Glomerular endothelial cell (primary cell): ENCODE measurements around the gene MARCHF6. TPM values are rescaled to one million over a fixed set of nuclear protein-coding genes. Genes with fewer than 3 reads are reported as not detected.
"Not testable (repeated sequence)": the region's sequence is repeated elsewhere in the genome, so short reads cannot be mapped to it uniquely, and the experiment has no call there.

Source experiments
- DNase-seq: peaks from one replicate; pipeline ENCODE4 v3.0.0-alpha.2; 2011; ENCODE audit warnings: low read depth, low spot score; ENCODE audit errors: extremely low read depth
- total RNA-seq: library from RNA; depleted of rRNA; stranded (reverse); fragments of >200 nt; gene quantifications from 2 replicates; pipeline ENCODE4 v1.2.3, GENCODE V29; 2015

MARCHF6 gene, protein sequence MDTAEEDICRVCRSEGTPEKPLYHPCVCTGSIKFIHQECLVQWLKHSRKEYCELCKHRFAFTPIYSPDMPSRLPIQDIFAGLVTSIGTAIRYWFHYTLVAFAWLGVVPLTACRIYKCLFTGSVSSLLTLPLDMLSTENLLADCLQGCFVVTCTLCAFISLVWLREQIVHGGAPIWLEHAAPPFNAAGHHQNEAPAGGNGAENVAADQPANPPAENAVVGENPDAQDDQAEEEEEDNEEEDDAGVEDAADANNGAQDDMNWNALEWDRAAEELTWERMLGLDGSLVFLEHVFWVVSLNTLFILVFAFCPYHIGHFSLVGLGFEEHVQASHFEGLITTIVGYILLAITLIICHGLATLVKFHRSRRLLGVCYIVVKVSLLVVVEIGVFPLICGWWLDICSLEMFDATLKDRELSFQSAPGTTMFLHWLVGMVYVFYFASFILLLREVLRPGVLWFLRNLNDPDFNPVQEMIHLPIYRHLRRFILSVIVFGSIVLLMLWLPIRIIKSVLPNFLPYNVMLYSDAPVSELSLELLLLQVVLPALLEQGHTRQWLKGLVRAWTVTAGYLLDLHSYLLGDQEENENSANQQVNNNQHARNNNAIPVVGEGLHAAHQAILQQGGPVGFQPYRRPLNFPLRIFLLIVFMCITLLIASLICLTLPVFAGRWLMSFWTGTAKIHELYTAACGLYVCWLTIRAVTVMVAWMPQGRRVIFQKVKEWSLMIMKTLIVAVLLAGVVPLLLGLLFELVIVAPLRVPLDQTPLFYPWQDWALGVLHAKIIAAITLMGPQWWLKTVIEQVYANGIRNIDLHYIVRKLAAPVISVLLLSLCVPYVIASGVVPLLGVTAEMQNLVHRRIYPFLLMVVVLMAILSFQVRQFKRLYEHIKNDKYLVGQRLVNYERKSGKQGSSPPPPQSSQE
- total RNA-seq, result 51.5 and 61.3 TPM in 2 replicates

DNA sequence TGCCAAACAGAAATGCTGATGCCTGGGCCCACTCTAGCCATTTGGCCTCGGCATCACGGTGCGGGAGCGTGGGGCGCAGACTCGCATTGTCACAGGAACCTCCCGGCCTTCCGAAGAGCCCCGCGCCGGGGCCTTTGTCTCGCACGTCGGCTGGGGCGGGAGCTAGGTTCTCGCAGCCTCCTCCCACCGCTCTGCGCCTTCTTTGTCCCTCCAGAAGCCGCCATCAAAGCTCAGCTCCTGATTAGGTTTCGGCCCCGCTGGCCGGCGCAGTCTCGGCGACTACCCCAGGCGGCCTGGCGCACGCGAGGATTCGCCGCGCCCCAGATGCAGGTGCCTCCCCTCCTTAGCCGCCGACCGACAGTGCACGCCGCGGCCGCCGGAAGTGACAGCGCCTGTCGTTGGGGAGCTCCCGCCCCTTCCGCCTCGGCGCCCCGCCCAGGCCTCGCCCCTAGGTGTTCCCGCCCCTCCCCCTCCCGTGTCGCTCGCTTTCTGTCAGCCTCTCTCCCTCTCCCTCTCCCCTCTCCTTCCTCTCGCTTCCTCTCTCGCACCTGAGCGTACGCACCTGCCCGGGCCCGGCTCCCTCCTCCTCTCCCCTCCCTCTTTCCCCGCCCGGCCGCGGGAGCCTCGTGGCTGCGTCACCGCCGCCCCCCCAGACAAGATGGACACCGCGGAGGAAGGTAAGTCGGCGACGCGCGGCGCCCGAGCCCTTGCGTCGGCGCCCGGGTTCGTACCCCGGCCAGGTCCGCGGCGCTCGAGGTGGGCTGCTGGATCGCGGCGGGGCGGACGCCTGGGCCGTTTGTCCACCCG, at the start of gene MARCHF6:
Gene MARCHF6, plus strand, starts transcription at position 455 of the 807 bp plus-strand sequence. Its CDS starts 204 bp downstream, at position 659.
- no peak for DNase-seq

DNA sequence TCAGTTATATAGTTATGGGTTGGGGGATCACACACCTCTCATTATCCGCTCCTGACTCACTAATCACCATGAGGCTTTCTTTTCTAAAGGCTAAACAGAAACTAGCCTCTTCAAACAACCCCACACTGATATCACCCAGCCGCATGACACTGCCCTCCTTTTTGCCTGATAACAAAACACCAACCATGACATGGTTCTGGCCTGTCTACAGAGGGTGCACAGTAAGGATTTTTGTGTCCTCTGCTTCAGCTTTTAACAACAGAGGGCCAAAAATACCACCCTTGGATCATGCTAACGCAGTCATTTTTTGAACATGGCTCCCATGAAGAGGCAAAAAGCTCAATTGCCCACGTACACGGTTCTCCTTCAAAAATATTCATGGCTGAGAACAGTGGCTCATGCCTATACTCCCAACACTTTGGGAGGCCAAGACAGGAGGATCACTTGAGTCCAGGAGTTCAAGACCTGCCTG, 49.8 kb upstream of the MARCHF6 start:
- DNase-seq, result no peak

DNA sequence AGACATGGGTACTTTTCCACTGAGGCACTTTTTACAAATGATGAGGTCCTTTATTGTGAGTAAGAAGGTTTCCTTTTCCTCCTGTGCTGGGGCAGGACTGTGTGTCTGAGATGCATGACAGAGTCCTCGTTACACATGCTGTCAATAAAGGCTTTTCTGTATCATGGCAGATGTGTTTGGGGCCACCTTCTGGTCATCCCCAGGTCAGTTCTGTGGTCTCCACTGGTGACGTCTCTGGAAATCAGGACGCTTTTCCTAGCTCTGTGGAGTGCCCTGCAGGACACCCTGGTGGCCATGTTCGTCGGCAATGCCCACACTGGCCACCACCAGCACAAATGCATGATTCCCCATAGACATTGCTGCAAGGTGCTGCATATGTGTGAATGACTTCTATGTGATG, 48.6 kb upstream of the MARCHF6 start:
- DNase-seq, result no peak

DNA sequence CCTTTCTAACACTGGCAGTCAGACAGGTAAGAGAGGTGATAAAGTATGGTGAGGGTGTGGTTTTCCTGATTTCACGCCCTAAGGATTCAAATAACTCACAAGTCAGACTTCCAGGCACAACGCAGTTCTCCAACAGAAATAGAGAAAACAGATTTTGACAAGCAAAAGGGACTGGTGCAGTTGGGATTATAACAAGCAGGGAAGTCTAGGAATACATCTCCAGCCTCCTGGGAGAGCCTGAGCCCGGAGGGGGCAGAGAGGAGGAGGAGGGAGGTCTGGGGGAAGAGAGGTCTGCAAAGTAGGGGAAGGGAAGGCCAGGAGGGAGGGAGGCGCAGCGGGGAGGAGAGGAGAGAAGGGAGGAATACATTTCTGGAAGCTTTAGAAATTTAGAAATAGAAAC, 47.4 kb upstream of the MARCHF6 start:
- DNase-seq, result no peak

DNA sequence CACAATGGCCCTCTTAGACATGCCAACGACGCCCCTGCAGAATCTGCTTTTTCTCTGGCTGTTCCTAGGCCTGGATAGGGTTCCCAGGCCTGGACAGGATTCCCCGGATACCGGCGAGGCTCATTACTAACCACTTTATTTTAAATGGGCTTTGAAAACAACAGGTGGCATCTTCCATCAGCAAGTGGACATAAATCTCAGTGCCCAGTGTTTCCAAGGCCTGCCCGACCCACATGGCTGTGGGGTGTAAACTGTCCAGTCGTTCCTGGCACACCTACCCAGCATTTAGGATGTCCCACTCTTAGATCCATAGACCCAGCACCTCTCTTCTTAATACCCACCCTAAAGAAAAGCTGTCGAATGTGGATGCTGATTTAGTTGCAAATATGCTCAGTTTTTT, 46.7 kb upstream of the MARCHF6 start:
- no peak for DNase-seq

DNA sequence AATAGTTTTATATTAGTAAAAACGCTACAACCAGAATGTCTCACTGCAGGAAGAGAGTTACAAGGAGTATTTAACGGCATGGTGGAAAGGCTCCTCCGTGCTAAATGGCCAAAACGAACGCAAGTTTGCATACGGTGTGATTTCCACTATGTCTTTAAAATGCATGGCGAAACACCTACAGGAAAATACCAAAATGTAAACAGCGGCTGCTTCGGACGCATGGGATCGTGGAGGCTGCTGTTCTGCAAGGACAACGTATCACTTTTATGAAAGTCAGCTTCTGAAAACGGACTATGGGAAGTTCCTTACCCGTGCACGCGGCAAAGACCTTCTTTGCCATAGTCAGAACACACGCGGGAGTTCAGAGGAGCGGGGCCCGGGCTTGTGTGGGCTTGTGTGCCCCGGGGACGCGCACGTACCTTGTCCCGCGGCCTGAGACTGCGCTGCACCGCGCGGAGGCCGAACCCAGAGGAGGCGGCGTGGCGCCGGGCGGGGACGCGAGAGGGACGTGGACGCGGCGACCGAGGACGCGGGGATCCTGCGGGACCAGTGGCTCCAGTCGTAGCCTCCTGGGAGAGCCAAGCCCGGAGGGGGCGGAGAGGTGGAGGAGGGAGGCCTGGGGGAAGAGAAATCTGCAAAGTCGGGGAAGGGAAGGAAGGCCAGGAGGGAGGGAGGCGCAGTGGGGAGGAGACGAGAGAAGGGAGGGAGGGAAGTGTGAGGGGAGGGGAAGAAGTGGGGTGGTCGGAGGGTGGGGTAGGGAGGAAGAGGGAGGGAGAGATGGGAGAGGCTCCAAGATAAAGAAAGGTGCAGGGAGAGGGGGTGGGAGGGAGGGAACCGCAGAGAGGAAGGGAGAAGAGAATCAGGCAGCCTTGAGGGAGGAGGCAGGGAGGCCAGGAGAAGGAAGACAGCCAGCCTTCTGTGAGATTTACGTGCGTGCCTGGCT, 46.0 kb upstream of the MARCHF6 start, which contains the start of gene CMBL:
Gene CMBL, minus strand, starts transcription at position 697 of the 943 bp plus-strand sequence. CDS start 17,140 bp downstream, outside the sequence.
- DNase-seq, result no peak

DNA sequence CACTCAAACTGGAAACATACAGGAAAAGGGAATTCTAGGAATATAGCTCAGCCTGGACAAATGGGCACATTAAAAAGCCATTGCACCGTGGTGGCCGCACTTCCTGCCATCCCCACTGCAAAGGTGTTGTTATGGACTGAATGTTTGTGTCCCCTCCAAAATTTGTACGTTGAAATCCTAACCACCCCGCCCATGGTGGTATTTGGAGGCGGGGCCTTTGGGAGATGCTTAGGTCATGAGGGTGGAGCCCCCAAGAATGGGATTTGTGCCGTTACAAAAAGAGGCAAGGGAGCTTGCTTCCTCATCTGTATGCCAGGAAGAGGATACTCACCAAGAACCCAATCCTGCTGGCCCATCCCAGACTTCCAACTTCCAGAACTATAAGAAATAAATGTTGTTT, 44.7 kb upstream of the MARCHF6 start:
- no peak for DNase-seq

DNA sequence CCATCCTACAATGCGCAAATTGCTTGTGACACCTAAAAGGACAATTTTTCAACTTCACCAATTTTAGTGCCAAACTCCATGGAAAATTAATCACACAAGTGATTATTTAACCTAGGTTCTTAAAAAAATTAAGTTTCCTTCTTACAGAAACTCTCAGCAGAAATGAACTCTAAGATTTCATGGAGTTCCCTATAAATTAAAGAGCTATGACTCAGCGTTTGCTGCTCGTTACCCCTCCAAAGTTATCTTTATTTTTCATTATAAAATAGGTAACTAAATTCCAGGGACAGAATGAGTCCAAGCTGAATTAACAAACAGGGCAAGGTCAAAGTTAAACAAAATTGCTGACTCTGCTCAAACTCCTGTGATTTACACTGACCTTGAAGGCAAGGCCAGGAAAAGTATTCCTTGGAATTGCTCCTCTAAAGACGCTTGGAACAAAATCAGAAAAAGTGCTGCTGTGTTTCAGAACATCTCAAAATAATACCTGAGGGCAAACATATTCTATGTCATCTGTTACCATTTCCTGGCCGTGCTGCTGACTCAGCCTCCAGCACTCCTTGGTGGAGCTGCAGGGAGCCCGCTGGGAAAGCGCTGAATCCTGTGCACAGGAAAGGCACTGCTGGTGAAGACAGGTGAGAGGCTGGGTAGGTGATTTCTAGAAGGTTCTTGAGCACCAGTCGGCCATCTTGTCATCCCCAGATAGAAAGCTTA, 43.3 kb upstream of the MARCHF6 start:
- no peak for DNase-seq

DNA sequence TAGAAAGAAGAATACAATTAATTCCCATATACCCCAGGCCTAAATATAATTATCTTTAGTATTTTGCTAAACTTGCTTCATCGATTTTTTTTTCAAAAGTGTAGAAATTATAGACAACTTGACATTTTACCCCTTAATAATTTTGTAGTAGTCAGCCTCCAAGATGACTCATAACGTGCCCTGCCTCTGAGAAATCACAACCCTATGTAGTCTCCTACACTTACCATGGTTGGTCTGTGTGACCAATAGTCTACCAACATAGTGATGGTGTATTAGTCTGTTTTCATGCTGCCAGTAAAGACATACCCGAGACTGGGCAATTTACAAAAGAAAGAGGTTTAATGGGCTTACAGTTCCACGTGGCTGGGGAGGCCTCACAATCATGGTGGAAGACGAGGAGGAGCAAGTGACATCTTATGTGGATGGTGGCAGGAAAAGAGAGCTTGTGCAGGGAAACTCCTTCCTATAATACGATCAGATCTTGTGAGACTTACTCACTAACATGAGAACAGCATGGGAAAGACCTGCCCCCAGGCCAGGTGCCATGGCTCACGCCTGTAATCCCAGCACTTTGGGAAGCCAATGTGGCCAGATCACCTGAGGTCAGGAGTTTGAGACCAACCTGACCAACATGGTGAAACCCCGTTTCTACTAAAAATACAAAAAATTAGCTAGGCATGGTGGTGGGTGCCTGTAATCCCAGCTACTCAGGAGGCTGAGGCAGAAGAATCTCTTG, 42.5 kb upstream of the MARCHF6 start:
- not testable (repeated sequence) for DNase-seq

DNA sequence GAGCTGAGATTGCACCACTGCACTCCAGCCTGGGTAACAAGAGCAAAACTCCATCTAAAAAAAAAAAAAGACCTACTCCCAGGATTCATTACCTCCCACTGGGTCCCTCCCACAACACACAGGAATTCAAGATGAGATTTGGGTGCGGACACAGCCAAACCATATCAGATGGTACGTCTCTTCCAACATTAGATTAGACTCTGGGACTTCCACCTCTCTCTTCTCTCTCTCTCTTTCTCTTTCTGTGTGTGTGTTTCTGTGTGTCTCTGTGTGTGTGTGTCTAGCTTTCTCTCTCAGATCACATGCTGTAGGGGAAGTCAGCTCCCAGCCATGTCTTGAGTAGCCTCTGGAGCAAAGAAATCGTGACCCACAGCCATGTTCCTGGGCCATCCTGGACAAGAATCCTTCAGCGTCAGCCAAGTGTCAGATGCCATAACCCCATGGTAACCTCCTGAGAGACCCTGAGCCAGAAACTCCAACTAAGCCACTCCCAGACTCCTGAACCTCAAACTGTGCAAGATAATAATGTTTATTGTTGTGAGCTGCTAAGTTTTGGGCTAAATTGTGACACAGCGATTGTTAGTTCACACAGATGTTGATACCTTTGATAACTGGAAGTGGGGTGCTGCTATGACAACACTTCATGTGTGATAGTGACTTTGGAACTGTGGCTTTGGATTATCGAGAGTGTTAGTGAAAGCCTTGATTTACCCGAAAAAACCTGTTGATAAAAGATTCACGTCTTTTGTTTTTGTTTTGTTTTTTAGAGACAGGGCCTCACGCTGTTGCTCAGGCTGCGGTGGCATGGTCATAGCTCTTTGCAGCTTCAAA, 41.7 kb upstream of the MARCHF6 start:
- DNase-seq, result no peak

DNA sequence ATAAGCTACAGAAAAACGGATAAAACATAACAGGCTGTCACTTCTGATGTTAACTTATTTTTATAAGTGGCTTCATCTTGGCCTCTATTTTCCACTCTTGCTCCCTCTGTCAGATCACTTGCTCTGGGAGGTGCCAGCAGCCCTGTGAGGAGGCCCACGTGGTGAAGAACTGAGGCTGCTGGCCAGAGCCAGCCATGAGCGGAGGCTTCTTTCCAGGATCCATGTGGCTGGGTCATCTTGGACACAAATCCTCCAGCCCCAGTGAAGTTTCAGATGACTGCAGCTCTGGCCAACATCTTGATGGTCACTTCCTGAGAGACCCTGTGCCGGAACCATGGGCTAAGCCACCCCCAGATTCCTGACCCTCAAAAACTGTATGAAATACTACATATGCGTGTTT, 38.3 kb upstream of the MARCHF6 start:
- DNase-seq, result no peak

DNA sequence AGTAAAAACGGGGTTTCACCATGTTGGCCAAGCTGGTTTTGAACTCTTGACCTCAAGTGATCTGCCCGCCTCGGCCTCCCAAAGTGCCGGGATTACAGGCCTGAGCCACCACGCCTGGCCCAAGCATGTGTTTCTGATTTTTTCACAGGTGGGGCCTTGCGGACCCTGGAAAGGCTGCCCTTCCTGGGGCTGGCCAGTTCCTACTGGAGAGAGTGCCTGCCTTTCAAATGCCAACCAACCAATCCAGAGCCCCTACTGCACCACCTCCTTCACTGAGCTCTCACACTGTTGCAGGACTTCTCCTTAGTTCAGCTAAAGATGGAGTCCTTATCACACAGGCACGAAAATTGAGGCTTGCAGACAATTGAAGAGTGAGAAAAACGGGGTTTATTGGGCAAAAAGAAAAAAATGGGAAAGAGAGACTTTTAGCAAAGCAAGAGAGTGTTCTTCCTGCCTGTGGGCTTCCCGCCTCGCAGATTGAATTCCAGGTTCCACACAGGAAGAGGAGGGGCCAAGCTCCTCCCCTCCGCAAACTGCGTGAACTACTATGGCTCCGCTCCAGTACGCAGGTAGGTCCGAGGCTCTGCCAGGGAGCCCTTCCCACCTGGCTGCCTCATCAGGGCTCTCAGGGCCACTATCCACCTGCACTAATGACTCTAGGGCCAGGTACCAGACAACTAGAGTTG, 37.5 kb upstream of the MARCHF6 start:
- no peak for DNase-seq

DNA sequence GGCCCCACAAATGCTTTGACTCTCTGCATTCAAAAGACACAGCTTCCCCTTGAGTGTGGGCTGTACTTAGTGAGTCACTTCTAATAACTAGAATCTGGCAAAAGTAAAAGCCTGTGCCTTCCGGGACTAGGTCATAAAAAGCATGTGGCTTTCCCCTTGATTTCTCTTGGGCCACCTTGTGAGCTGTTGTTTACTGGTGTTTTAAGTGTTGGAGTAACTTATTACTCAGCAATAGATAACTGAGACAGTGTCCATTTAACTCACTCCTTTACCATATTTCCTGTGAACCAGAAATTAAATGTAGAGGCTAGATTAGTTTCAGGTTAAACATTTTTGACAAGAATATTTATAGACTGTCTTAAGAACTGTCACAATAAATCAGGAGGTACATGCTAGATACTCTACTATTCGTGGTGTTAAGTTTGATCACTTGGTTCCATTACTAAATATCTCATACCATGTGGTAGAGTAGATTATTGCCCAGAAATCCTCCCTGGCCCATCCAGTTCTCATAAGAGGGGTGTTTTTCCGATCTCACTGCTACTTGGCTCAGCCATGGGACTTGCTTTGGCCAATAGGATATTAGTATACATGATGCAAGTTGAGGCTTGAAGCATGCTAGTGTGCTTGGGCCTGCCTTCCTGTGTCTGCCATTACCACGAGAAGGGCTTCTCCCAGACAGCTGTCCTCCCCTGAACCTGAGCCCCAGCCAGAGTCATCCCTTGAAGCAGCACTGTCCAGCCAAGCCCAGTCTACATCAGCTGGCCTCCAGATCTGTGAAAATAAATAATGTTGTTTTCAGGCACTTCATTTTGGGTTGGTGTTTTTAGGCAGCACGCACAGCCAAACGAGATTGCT, 35.4 kb upstream of the MARCHF6 start:
- DNase-seq, result no peak

DNA sequence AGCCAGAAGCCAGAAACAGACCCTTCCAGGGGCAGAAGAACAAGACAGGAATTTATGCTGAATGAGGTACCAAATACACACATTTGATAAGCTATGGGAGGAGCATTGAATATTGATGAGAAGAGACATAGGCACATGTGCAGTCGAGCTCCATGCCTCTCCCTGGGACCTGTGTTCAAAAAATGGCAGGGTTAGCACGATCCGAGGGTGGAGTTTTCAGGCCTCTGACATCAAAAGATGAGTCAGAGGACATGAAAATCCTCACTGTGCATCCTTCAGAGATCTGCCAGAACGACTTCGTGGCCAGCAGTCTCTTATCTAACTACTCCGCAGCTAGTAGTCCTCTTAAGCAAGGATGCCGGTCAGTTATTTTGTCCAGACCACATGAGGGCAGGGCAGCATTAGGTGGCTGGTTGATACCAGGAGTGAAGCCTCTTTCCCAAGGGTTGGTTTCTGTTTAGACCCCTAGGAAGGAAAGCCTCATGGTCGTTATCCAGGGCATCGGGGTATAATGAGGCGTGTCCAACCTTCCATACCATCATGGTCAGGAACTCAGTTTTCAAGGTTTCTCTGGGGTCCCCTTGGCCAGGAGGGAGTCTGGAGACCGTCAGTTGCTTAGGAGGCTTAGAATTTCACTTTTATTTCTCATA, 34.2 kb upstream of the MARCHF6 start:
- DNase-seq, result no peak

DNA sequence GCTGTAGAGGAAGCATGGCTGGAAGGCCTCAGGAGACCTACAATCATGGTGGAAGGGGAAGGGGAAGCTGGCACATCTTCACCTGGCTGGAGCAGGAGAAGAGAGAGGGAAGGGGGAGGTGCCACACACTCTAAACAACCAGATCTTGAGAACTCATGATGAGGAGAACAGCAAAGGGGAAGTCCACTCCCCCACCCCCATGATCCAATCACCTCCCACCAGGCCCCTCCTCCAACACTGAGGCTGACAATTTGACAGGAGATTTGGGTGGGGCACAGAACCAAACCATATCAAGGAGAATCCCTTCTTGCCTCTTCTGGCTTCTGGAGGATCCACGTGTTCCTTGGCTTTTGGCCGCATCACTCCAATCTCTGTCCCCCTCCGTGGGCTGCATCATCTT, 32.7 kb upstream of the MARCHF6 start:
- DNase-seq, result no peak
